ENCODE results near the gene HAND2.

Gene HAND2

GRCh38 chr4:173521467-173522159, 8.4 kb downstream of the HAND2 start:
- DNase-seq (ENCODE audit: low read depth, low spot score), result no peak

- DNase-seq (ENCODE audit: low read depth, low spot score), result no peak
These were observed 9.0 kb downstream of the HAND2 start for GRCh38 chr4:173520921-173521466.

- no peak for DNase-seq (ENCODE audit: low read depth, low spot score)
These were observed 10.6 kb downstream of the HAND2 start for GRCh38 chr4:173519111-173520101.

GRCh38 chr4:173518425-173519102, 11.5 kb downstream of the HAND2 start:
- no peak for DNase-seq (ENCODE audit: low read depth, low spot score)

GRCh38 chr4:173517781-173518424, 12.1 kb downstream of the HAND2 start:
- DNase-seq (ENCODE audit: low read depth, low spot score), result no peak

GRCh38 chr4:173516621-173517524, 13.2 kb downstream of the HAND2 start:
- no peak for DNase-seq (ENCODE audit: low read depth, low spot score)

- no peak for DNase-seq (ENCODE audit: low read depth, low spot score)
These were observed 14.6 kb downstream of the HAND2 start for GRCh38 chr4:173515458-173515857.

- DNase-seq (ENCODE audit: low read depth, low spot score), result no peak
These were observed 15.3 kb downstream of the HAND2 start for GRCh38 chr4:173514641-173515217.

GRCh38 chr4:173513651-173514050, 16.4 kb downstream of the HAND2 start:
- DNase-seq (ENCODE audit: low read depth, low spot score), result no peak

- no peak for DNase-seq (ENCODE audit: low read depth, low spot score)
These were observed 18.2 kb downstream of the HAND2 start for GRCh38 chr4:173511787-173512361.

GRCh38 chr4:173509036-173510001, 20.7 kb downstream of the HAND2 start:
- no peak for DNase-seq (ENCODE audit: low read depth, low spot score)

- no peak for DNase-seq (ENCODE audit: low read depth, low spot score)
These were observed 21.5 kb downstream of the HAND2 start for GRCh38 chr4:173508386-173509035.

GRCh38 chr4:173507471-173508385, 22.3 kb downstream of the HAND2 start:
- no peak for DNase-seq (ENCODE audit: low read depth, low spot score)

GRCh38 chr4:173506597-173507211, 23.3 kb downstream of the HAND2 start:
- no peak for DNase-seq (ENCODE audit: low read depth, low spot score)

- no peak for DNase-seq (ENCODE audit: low read depth, low spot score)
These were observed 24.0 kb downstream of the HAND2 start for GRCh38 chr4:173505924-173506518.

- DNase-seq (ENCODE audit: low read depth, low spot score), result no peak
These were observed 25.9 kb downstream of the HAND2 start for GRCh38 chr4:173504181-173504503.
